HepG2 (cell line): Measurements from ENCODE around the gene WDR31. TPM values are rescaled to one million over a fixed set of nuclear protein-coding genes. Genes with fewer than 3 reads are reported as not detected.

Source experiments
- GABPB1 ChIP-seq: IDR thresholded peaks from 2 replicates; pipeline ENCODE4 v1.6.1; 2016; ENCODE audit warnings: mild to moderate bottlenecking, missing genetic modification reagents, moderate library complexity, missing compliant biosample characterization
- HNF1B ChIP-seq: sonication (generic); formaldehyde crosslinking; IDR thresholded peaks from 2 replicates; pipeline ENCODE4 v1.5.1; 2020; ENCODE audit warnings: mild to moderate bottlenecking, moderate library complexity, missing genetic modification reagents
- ISX ChIP-seq: sonication (generic); formaldehyde crosslinking; conservative IDR thresholded peaks from 2 replicates; pipeline ENCODE4 v1.5.0; 2020; ENCODE audit warnings: missing genetic modification reagents
- POLR2G ChIP-seq: fragments of 200-400 bp; formaldehyde crosslinking; IDR thresholded peaks from 2 replicates; pipeline ENCODE4 v1.6.1; 2018; ENCODE audit warnings: mild to moderate bottlenecking, low read depth, low read length, moderate library complexity
- RAD21 ChIP-seq: fragments of 450-650 bp; formaldehyde crosslinking; IDR thresholded peaks from 2 replicates; pipeline ENCODE4 v1.5.0; 2020; ENCODE audit warnings: mild to moderate bottlenecking
- RERE ChIP-seq: IDR thresholded peaks from 2 replicates; pipeline ENCODE4 v1.6.1; 2016; ENCODE audit warnings: low read depth, missing genetic modification reagents, missing compliant biosample characterization
- SIX1 ChIP-seq: sonication (generic); formaldehyde crosslinking; IDR thresholded peaks from 2 replicates; pipeline ENCODE4 v1.4.0; 2020; ENCODE audit warnings: missing genetic modification reagents, borderline replicate concordance
- ZFY ChIP-seq: sonication (generic); formaldehyde crosslinking; IDR thresholded peaks from 2 replicates; pipeline ENCODE4 v1.4.0; 2020; ENCODE audit warnings: missing genetic modification reagents
- ZGPAT ChIP-seq: IDR thresholded peaks from 2 replicates; pipeline ENCODE4 v1.6.1; 2016; ENCODE audit warnings: mild to moderate bottlenecking
- ZNF580 ChIP-seq: IDR thresholded peaks from 2 replicates; pipeline ENCODE4 v1.6.1; 2016; ENCODE audit warnings: low read depth, borderline replicate concordance
- ZNF687 ChIP-seq: sonication (generic); formaldehyde crosslinking; IDR thresholded peaks from 2 replicates; pipeline ENCODE4 v1.5.1; 2020; ENCODE audit warnings: mild to moderate bottlenecking, missing genetic modification reagents, moderate library complexity
- polyA plus RNA-seq, 8 experiments: library from polyadenylated mRNA; depleted of rRNA in 3 of 8; stranded (reverse) in 7 of 8; unstranded in 1 of 8; fragments of >200 nt; fragmentation: Illumina TruSeq in 4 of 8; extraction: Trizol in 4 of 8; gene quantifications; 2 replicates each; pipeline versions ENCODE4 v1.2.1 to v1.2.3, GENCODE V29; 2011 to 2016; ENCODE audit warnings: low read depth in 4 of 8, missing spikeins in 1 of 8, mixed read lengths in 1 of 8; ENCODE audit not compliant: insufficient read depth in 1 of 8
- total RNA-seq, 5 experiments: library from RNA; depleted of rRNA; stranded (reverse); fragments of >200 nt; fragmentation: Illumina TruSeq; extraction: Trizol; gene quantifications; 2 replicates each; pipeline ENCODE4 v1.2.3, GENCODE V29; 2016; ENCODE audit warnings: low read depth in 1 of 5

WDR31 gene
- total and polyA plus RNA-seq, 2 of the 13 experiments (the other 11 are each of a cell fraction or from before 2014, with no cell fraction given): 0.33 to 1.7 TPM

GRCh38 chr9:113387560-113388230 lies 47.6 kb upstream of the WDR31 start (continued):
- TF ChIP-seq SIX1 (CRISPR knock-in tag): peak; percentile 43; the same call in 1 of the 2 replicates
- peak; percentile 99 for TF ChIP-seq ZNF687 (CRISPR knock-in tag)
- TF ChIP-seq RERE (CRISPR knock-in tag): 0 out of 2 replicates have a peak, but pooled peaks have one; percentile 42
- 0 out of 2 replicates have a peak, but pooled peaks have one; percentile 11 for TF ChIP-seq GABPB1 (CRISPR knock-in tag)
- TF ChIP-seq ZNF580 (CRISPR knock-in tag): peak; percentile 69; the same call in 1 of the 2 replicates
- 0 out of 2 replicates have a peak, but pooled peaks have one; percentile 29 for TF ChIP-seq RAD21 (CRISPR knock-in tag)
- TF ChIP-seq POLR2G: peak; percentile 77
- TF ChIP-seq ISX (CRISPR knock-in tag): no peak
- peak; percentile 94 for TF ChIP-seq ZFY (CRISPR knock-in tag)
- TF ChIP-seq ZGPAT (CRISPR knock-in tag): peak; percentile 87
- TF ChIP-seq HNF1B (CRISPR knock-in tag): peak; percentile 96
